ENCODE measurements around the gene TXN2.
A peak's percentile ranks its signal among the peaks of the same experiment; 100 is the strongest.

- TF ChIP-seq POLR2A (IDR thresholded peaks at IDR 0.05; ENCODE audit: low read depth, low read length) = no peak
- peak; percentile 53 for TF ChIP-seq CTCF (conservative IDR thresholded peaks at IDR 0.05; ENCODE audit: low read depth, low read length)
- no peak for TF ChIP-seq MAFK (IDR thresholded peaks at IDR 0.05; ENCODE audit: low read depth, low read length)
- TF ChIP-seq SMC3 (IDR thresholded peaks at IDR 0.05; ENCODE audit: low read depth, low read length) = peak; percentile 42
- no peak for TF ChIP-seq FOS (IDR thresholded peaks at IDR 0.05; ENCODE audit: low read depth, low read length)
- TF ChIP-seq, protein P1, sequence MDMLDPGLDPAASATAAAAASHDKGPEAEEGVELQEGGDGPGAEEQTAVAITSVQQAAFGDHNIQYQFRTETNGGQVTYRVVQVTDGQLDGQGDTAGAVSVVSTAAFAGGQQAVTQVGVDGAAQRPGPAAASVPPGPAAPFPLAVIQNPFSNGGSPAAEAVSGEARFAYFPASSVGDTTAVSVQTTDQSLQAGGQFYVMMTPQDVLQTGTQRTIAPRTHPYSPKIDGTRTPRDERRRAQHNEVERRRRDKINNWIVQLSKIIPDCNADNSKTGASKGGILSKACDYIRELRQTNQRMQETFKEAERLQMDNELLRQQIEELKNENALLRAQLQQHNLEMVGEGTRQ (IDR thresholded peaks at IDR 0.05; ENCODE audit: low read depth, low read length) = no peak
Measured at GRCh38 chr22:36510966-36511881, 29.8 kb upstream of the TXN2 start.

Data from IMR-90 (cell line).